Glomerular visceral epithelial cell (primary cell): ENCODE results near the gene ETF1.

Experiments
- DNase-seq: peaks from one replicate; pipeline ENCODE4 v3.0.0-alpha.2; 2016; ENCODE audit errors: extremely low spot score

The ETF1 gene

GRCh38 chr5:138542956-138543729 is at the start of gene ETF1:
TSS of gene ETF1 (minus strand) at chr5:138543236. CDS start at chr5:138542918, 318 bp downstream.
- peak; percentile 100 for DNase-seq

GRCh38 chr5:138588013-138588788 is 45.2 kb upstream of the ETF1 start:
- no peak for DNase-seq

GRCh38 chr5:138585157-138585556 is 42.1 kb upstream of the ETF1 start:
- DNase-seq: no peak

GRCh38 chr5:138583984-138584637 is 41.1 kb upstream of the ETF1 start:
- DNase-seq: no peak

GRCh38 chr5:138582959-138583358 is 39.9 kb upstream of the ETF1 start:
- no peak for DNase-seq

- DNase-seq: no peak
Measured at GRCh38 chr5:138580777-138581176, 37.7 kb upstream of the ETF1 start.

GRCh38 chr5:138580001-138580400 is 37.0 kb upstream of the ETF1 start:
- DNase-seq: no peak

GRCh38 chr5:138579517-138579863 is 36.5 kb upstream of the ETF1 start:
- no peak for DNase-seq

- DNase-seq: no peak
Measured at GRCh38 chr5:138577452-138577851, 34.4 kb upstream of the ETF1 start.

GRCh38 chr5:138575194-138576015 is 32.4 kb upstream of the ETF1 start, which contains the start of gene HSPA9:
TSS of gene HSPA9 (minus strand) at chr5:138575401. CDS start at chr5:138575318, 83 bp downstream.
- DNase-seq: peak; percentile 100

- no peak for DNase-seq
Measured at GRCh38 chr5:138574744-138575193, 31.7 kb upstream of the ETF1 start.

- DNase-seq: peak; percentile 16
Measured at GRCh38 chr5:138573949-138574670, 31.1 kb upstream of the ETF1 start.

- DNase-seq: no peak
Measured at GRCh38 chr5:138573223-138573622, 30.2 kb upstream of the ETF1 start.

- DNase-seq: no peak
Measured at GRCh38 chr5:138570871-138571270, 27.8 kb upstream of the ETF1 start.

- DNase-seq: peak; percentile 39
Measured at GRCh38 chr5:138569782-138570181, 26.7 kb upstream of the ETF1 start.

- peak; percentile 75 for DNase-seq
Measured at GRCh38 chr5:138568061-138568824, 25.2 kb upstream of the ETF1 start.

GRCh38 chr5:138566792-138567191 is 23.8 kb upstream of the ETF1 start:
- no peak for DNase-seq

- no peak for DNase-seq
Measured at GRCh38 chr5:138565100-138565821, 22.2 kb upstream of the ETF1 start.

- no peak for DNase-seq
Measured at GRCh38 chr5:138564242-138564641, 21.2 kb upstream of the ETF1 start.
